ENCODE measurements around the gene GPX6.

- TF ChIP-seq POLR2A (IDR thresholded peaks at IDR 0.05; ENCODE audit: low read depth, low read length) (no peak), TAF1 (IDR thresholded peaks at IDR 0.05; ENCODE audit: borderline replicate concordance, low read depth, low read length) (no peak)
Observed at GRCh38 chr6:28534306-28534705, 18.7 kb upstream of the GPX6 start.

All from GM12892 (cell line).